ENCODE data around the gene BPI.
"Not testable (repeated sequence)": the region's sequence is repeated elsewhere in the genome, so short reads cannot be mapped to it uniquely, and the experiment has no call there.

Gene BPI

GRCh38 chr20:38277691-38278090 is 26.3 kb upstream of the BPI start:
- no peak for DNase-seq (ENCODE audit: low read depth, low spot score)

DNA sequence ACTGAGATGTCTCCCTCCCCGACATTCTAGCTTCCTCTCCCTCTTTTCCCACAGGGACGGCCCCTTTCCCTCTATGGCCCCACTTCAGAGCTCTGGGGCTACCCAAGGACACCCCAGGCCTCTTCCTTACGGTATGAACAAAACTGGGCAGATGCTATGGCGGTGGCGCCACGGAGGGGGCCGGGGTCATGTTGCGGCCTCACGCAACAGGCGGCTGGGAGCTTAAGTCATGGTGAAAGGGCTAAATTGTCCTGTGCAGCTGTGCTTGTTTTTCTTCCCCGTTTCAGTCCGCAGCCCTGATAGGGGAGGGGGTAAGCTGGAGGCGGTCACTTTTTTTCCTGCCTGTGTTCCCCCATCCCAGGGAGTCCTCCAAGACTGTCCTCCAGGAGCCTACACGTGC is 25.8 kb upstream of the BPI start:
- DNase-seq (ENCODE audit: low read depth, low spot score) = no peak

GRCh38 chr20:38278763-38279162 is 25.2 kb upstream of the BPI start:
- DNase-seq (ENCODE audit: low read depth, low spot score) = no peak

DNA sequence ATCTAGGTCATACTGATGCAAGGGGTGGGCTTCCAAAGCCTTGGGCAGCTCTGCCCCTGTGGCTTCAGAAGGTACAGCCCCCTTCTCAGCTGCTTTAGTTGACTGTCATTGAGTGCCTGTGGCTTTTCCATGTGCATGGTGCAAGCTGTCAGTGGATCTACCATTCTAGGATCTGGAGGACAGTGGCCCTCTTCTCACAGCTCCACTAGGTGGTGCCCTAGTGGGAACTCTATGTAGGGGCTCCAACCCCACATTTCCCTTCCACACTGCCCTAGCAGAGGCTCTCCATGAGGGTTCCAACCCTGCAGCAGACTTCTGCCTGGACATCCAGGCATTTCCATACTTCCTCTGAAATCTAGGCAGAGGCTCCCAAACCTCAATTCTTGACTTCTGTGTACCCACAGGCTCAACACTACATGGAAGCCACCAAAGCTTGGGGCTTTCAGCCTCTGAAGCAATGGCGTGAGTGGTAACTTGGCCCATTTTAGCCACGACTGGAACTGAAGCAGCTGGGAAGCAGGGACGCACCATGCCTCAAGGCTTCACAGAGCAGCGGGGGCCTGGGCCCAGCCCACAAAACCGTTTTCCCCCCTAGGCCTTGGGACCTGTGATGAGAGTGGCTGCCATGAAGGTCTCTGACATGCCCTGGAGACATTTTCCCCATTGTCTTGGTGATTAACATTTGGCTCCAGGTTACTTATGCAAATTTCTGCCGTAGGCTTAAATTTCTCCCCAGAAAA is 22.6 kb upstream of the BPI start:
- DNase-seq (ENCODE audit: low read depth, low spot score) = not testable (repeated sequence)

GRCh38 chr20:38283236-38283635 is 20.7 kb upstream of the BPI start:
- no peak for DNase-seq (ENCODE audit: low read depth, low spot score)

DNA sequence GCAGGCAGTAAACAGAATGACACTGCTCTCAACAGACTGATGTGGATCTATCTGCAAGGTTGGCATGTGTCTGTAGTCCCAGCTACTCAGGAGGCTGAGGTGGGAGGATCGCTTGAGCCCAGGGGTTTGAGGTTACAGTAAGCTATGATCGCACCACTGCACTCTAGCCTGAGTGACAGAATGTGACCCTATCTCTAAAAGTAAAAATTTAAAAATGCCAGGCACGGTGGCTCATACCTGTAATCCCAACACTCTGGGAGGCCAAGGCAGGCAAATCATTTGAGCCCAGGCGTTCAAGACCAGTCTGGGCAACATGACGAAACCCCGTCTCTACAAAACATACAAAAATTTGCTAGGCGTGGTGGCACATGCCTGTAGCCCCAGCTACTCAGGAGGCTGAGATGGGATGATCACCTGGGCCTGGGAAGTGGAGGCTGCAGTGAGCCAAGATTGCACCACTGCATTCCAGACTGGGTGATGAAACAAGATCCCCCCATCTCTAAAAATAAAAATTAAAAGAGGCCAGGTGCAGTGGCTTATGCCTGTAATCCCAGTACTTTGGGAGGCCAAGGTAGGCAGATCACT is 19.8 kb upstream of the BPI start:
- DNase-seq (ENCODE audit: low read depth, low spot score) = not testable (repeated sequence)

DNA sequence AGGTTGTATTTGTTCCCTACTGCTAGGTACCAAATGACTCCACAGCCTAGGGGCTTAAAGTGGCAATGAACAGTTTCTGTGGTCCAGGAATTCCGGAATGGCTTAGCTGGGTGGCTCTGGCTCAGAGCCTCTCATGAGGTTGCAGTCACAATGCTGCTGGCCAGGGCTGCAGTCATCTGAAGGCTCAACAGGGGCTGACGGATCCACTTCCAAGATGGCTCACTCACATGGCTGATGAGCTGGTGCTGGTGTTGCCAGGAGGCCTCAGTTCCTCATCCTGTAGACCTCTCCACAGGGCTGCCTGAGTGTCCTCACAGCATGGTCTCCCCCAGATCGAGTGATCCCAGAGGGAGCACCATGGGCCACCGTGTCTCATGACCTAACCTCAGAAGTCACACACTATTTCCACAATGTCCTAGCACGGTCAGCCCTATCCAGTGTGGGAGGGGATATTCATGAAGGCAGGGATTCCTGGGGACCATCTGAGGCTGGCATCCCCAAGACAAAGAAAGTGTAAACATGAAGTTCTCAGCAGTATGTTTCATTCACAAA is 19.0 kb upstream of the BPI start:
- DNase-seq (ENCODE audit: low read depth, low spot score) = no peak

DNA sequence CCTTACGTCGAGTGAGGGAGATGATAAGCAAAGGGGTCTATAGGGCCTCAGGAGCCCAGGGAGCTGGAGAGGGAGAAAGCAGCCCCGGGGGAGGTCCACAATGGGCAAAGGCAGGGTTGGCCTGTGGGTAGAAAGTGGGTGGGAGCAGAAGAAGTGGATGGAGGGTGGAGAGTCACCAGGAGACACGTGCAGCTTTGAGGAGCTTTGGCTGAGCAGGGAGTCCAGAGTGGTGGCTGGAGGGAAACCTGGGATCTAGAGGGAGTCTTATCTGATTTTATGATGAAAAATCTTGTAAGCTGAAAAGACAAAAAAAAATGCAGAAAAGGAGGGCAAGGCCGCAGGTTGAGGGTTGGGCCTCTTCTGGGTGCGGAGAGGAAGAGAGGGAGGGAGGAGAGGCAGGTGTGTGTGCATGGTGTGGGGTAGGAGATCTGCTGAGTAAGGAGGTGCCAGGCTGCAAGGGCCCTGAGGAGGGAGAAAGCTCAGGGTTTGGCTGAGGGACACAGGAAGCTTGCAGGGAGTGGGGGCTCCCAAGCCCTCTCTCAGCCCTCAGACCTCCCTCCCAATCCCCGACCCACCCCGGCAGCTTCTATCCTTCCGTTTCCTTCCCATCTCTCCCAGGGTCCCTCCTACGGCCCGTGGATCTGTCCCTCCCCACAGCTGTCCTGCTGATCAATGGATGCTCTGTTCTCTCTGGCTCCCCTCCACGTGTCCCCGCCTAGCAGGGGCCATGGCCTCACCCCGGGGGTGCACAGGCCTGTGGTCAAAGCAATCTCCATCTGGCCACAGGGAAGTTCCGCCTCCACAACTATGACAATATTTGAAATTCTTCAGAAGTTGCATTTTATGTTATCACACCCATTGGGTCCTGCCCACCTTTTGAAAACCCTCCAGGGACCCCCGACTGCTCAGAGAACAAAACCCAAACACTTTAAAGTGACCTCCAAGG is 17.1 kb upstream of the BPI start:
- DNase-seq (ENCODE audit: low read depth, low spot score) = no peak

DNA sequence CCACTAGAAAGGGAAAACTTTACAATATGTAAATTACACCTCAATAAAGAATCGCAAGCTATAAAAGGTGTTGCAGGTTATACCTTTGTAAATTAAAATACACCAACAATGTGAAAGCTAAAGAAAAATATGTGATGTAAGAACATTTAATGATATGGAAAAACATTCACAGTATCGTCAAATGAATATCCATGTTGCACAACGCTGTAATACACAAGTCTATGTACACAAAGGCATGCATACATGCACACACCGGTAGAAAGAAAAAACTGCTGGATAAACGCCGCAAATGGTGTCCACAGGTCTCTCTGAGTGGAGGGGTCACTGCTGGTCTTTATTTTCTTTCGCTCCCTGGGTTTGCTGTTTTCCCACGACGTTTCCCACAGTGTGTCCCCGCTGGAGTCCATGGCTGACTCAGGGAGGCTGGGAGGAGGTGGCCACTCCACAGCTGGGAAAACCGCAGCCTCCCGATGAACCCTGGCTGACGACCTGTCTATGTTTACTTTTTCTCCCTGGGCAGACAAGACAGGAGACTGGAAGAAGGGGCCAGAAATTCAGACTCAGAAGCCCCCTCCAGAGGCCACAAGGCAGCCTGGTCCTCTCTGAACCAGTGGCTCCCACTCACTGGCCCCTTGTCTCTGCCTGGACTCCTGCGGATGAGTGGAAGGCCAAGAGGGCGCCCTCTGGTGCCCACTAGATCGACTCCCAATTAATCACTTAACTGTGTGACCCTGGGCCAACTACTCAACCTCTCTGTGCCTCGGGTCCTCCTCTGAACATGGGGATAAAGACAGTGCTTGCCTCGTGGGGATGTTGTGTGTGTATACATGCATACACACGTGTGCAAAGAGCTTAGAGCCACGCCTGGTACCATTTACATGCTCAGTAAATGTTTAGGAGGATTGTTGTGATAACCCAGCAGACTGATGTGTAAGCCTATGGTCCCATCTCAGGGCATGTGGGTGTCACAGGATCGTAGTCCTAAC is 12.8 kb upstream of the BPI start:
- DNase-seq (ENCODE audit: low read depth, low spot score) = no peak

DNA sequence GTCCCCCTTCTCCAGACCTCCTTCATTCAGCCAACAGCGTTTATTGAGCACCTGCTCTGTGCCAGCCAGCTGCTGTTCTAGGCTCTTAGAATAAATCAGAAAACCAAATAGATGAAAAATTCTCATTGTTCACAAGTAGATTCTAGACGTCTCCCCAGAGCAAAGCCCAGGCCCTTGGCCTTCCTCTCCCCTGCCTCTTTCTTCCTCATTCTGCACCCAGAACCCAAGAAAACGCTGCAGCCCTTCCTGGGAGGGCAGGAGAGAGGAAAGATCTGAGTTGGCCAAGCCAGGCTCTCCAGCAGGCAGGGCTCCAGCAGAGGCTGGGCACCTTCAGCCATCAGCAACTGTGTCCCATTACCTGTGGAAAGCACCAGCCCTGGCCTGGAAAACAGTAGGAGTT is 12.0 kb upstream of the BPI start:
- DNase-seq (ENCODE audit: low read depth, low spot score) = no peak

- no peak for DNase-seq (ENCODE audit: low read depth, low spot score)
These were observed 10.4 kb upstream of the BPI start for GRCh38 chr20:38293491-38294065.

- DNase-seq (ENCODE audit: low read depth, low spot score) = no peak
These were observed 9.8 kb upstream of the BPI start for GRCh38 chr20:38294076-38294591.

GRCh38 chr20:38295811-38296210 is 8.1 kb upstream of the BPI start:
- DNase-seq (ENCODE audit: low read depth, low spot score) = no peak

DNA sequence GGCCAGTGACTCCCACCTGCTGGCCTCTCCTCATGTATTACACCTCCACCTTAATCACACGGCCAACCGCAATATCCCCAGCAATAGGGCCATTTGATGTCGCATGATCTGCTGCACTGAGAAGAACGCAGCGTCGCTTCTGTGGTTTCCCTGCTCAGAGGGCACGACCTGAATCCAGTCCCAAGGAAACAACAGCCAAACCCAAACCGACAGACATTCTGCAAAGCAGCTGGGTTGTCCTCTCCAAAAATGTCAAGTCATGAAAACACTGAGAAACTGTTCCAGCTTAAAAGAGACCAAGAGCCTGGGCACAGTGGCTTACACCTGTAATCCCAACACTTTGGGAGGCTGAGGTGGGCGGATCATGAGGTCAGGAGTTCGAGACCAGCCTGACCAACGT is 7.5 kb upstream of the BPI start:
- DNase-seq (ENCODE audit: low read depth, low spot score) = no peak

DNA sequence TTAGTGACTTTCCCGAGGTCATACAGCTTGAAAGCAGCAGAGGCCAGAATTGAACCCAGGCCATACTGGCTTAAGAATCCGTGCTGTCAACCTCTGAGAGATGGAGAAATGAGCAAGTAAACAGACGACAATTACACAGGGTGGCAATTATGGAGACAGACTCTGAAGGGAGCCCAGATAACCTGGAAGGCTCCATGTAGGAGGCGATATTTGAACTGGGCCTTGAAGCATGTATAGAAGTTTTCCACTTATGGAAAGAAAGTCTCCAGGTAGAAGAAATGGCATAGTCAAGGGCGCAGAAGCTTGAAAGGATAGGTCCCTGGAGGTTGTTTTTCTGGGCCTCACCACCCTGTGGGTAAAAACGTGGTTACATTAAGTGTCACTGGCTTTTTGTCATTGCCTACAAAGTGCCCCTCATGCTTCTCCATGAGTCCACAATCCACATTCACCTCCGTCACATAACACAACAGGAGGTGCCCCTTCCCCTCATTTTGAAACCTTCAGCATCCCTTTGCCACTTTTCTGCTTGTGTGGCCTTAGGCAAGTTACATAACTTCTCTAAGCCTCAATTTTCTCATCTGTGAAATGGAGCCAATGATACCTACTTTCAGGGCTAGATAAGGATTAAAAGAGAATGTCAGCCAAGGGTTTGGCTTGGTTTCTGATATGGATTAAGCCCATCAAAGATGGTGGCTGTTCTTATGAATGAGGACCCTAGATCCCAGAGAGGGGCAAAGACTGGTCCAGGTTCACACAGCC is 5.9 kb upstream of the BPI start:
- DNase-seq (ENCODE audit: low read depth, low spot score) = no peak

GRCh38 chr20:38298768-38299288 is 5.1 kb upstream of the BPI start:
- DNase-seq (ENCODE audit: low read depth, low spot score) = no peak

- no peak for DNase-seq (ENCODE audit: low read depth, low spot score)
These were observed 4.0 kb upstream of the BPI start for GRCh38 chr20:38299963-38300362.

GRCh38 chr20:38300438-38300837 is 3.5 kb upstream of the BPI start:
- no peak for DNase-seq (ENCODE audit: low read depth, low spot score)

- DNase-seq (ENCODE audit: low read depth, low spot score) = no peak
These were observed 2.6 kb upstream of the BPI start for GRCh38 chr20:38301309-38301708.
